Measurements from ENCODE around the gene IGIP.

DNA sequence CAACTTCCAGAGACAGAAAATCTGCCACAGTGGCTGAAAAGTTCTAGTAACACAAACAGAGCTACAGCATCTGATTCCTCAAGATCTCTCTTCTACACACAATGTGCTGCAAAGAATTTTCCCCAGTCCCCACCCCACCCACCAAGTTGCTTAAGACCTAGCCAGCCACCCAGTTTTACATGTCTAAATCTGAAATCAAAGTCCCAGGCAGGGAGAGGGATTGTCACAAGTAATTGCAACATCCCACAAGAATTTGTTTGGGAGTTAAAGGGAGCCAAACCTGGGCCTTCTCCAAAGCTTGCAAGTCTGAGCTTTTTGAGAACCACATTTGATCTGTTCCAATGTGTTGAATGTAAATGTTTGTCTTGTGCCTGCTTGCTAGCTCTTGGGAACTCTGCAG lies 15.5 kb downstream of the IGIP start:
- no peak for TF ChIP-seq POLR2A (IDR thresholded peaks at IDR 0.05; ENCODE audit: low read depth, low read length)
- TF ChIP-seq POLR2AphosphoS5 (IDR thresholded peaks at IDR 0.05; ENCODE audit: low read depth, low read length), result no peak

Measured in GM12892 (cell line).